MM.1S (cell line): ENCODE results near the gene TMCO6.

ENCODE experiments used
- DNase-seq: peaks from one replicate; pipeline ENCODE4 v3.0.0-alpha.2; 2015
- H2AFZ ChIP-seq: fragments of 300-600 bp; sonication (generic); 2 replicates; pipeline ENCODE4 v1.6.0; 2016; ENCODE audit warnings: antibody characterized with exemption, low read length
- H3F3A ChIP-seq: fragments of 300-600 bp; sonication (generic); 2 replicates; pipeline ENCODE4 v1.6.1; 2016; ENCODE audit warnings: mild to moderate bottlenecking, antibody characterized with exemption, low read length, moderate library complexity, mixed read lengths; ENCODE audit not compliant: insufficient read depth
- H3K27ac ChIP-seq: fragments of 300-600 bp; sonication (generic); 2 replicates; pipeline ENCODE4 v1.5.1; 2016; ENCODE audit warnings: mild to moderate bottlenecking, low read length
- H3K27me3 ChIP-seq: fragments of 300-600 bp; sonication (generic); replicated peaks from 2 replicates; pipeline ENCODE4 v1.6.0; 2016; ENCODE audit warnings: low read length; ENCODE audit not compliant: insufficient read depth
- H3K36me3 ChIP-seq: fragments of 300-600 bp; sonication (generic); replicated peaks from 2 replicates; pipeline ENCODE4 v1.6.1; 2016; ENCODE audit warnings: mild to moderate bottlenecking, low read length, mixed read lengths; ENCODE audit not compliant: insufficient read depth
- H3K4me1 ChIP-seq: fragments of 300-600 bp; sonication (generic); 2 replicates; pipeline ENCODE4 v1.6.1; 2016; ENCODE audit warnings: low read length, mixed read lengths
- H3K4me2 ChIP-seq: fragments of 300-600 bp; sonication (generic); 2 replicates; pipeline ENCODE4 v1.6.0; 2016; ENCODE audit warnings: low read depth, low read length
- H3K4me3 ChIP-seq: fragments of 300-600 bp; sonication (generic); 2 replicates; pipeline ENCODE4 v1.5.1; 2016; ENCODE audit warnings: low read length, mixed read lengths
- H3K79me2 ChIP-seq: fragments of 300-600 bp; sonication (generic); 2 replicates; pipeline ENCODE4 v1.6.1; 2016; ENCODE audit warnings: mixed run types, low read length, mixed read lengths
- H3K9ac ChIP-seq: fragments of 300-600 bp; sonication (generic); 2 replicates; pipeline ENCODE4 v1.6.1; 2016; ENCODE audit warnings: low read length, mixed read lengths
- H3K9me2 ChIP-seq: fragments of 300-600 bp; sonication (generic); replicated peaks from 2 replicates; pipeline ENCODE4 v1.6.1; 2016; ENCODE audit warnings: mild to moderate bottlenecking, low read length, mixed read lengths; ENCODE audit not compliant: insufficient read depth
- H3K9me3 ChIP-seq: fragments of 300-600 bp; sonication (generic); replicated peaks from 2 replicates; pipeline ENCODE4 v1.6.1; 2016; ENCODE audit warnings: mild to moderate bottlenecking, low read length, mixed read lengths; ENCODE audit not compliant: insufficient read depth
- H4K20me1 ChIP-seq: fragments of 300-600 bp; sonication (generic); 2 replicates; pipeline ENCODE4 v1.6.1; 2016; ENCODE audit warnings: mild to moderate bottlenecking, low read length, moderate library complexity, mixed read lengths; ENCODE audit not compliant: insufficient read depth
- CTCF ChIP-seq: fragments of 300-600 bp; sonication (generic); IDR thresholded peaks from 2 replicates; pipeline ENCODE4 v1.5.1; 2016; ENCODE audit warnings: antibody characterized with exemption, low read length, mixed read lengths
- EZH2 ChIP-seq: fragments of 300-600 bp; sonication (generic); optimal IDR thresholded peaks from 2 replicates; pipeline ENCODE3; 2017; ENCODE audit warnings: low read depth, mild to moderate bottlenecking, antibody characterized with exemption, low read length, mixed read lengths
- EZH2phosphoT487 ChIP-seq: fragments of 300-600 bp; sonication (generic); IDR thresholded peaks from 2 replicates; pipeline ENCODE4 v1.6.1; 2018; ENCODE audit warnings: antibody characterized with exemption, low read length

The TMCO6 gene

GRCh38 chr5:140608722-140609121, 30.5 kb upstream of the TMCO6 start:
- Histone ChIP-seq H3K79me2 (no peaks in the 10 kb centered on the region), H3K27me3 (no peaks in the 10 kb centered on the region), H3K4me1 (0 out of 2 replicates have a peak, but pooled peaks cover 4% of the 10 kb centered on the region), H3K9me3 (no peaks in the 10 kb centered on the region; the same call in 1 of the 2 replicates), H3F3A (no peaks in the 10 kb centered on the region), H3K36me3 (no peaks in the 10 kb centered on the region), H3K9me2 (no peaks in the 10 kb centered on the region), H2AFZ (no peak overlapping the region), H4K20me1 (no peaks in the 10 kb centered on the region), H3K9ac (no peak overlapping the region), H3K4me3 (no peak overlapping the region), H3K4me2 (no peak overlapping the region), H3K27ac (no peak overlapping the region)
- no peak for DNase-seq
- no peak for TF ChIP-seq EZH2
- TF ChIP-seq CTCF: no peak
- no peak for TF ChIP-seq EZH2phosphoT487

- Histone ChIP-seq H2AFZ (no peak overlapping the region), H3K27ac (no peak overlapping the region), H3K4me1 (0 out of 2 replicates have a peak, but pooled peaks cover 4% of the 10 kb centered on the region), H3K4me2 (no peak overlapping the region), H4K20me1 (no peaks in the 10 kb centered on the region), H3K9me3 (no peaks in the 10 kb centered on the region; the same call in 1 of the 2 replicates), H3K4me3 (no peak overlapping the region), H3K79me2 (no peaks in the 10 kb centered on the region), H3K36me3 (no peaks in the 10 kb centered on the region), H3K9ac (no peak overlapping the region), H3K27me3 (no peaks in the 10 kb centered on the region), H3F3A (no peaks in the 10 kb centered on the region), H3K9me2 (no peaks in the 10 kb centered on the region)
- TF ChIP-seq EZH2phosphoT487 (no peak), CTCF (no peak)
- no peak for DNase-seq
These were observed 30.1 kb upstream of the TMCO6 start for GRCh38 chr5:140609126-140609525.

DNA sequence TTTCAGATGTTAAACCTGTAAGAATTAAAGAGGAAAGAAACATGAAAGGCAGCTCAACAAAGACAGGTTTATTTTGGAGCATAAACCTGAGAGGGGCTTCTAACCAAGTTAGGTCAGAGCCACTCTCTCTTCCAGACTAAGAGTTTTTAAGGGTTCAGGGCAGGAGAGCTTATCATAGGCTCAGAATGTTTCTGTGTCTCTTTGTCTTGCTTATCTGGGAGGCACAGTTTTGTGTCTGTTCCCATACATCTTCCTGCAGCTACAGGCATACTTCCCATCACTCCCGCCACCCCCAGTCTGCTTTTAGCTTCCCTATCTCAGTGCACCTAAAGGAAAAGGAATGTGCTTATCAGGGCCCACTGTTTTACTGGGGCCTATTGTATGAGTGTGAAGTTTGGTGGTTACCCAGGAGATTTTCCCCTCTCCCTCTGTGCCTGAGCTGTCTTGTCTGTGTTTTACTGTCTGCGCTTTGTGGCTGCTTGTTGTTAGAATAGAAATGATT, 28.2 kb upstream of the TMCO6 start:
- DNase-seq: no peak
- no peak overlapping the region for H3K27ac ChIP-seq

More for the DNA sequence above, 28.2 kb upstream of the TMCO6 start:
- H3K9ac ChIP-seq: no peak overlapping the region
- H4K20me1 ChIP-seq: no peaks in the 10 kb centered on the region
- H3K79me2 ChIP-seq: no peaks in the 10 kb centered on the region
- H3K4me1 ChIP-seq: 0 out of 2 replicates have a peak, but pooled peaks cover 4% of the 10 kb centered on the region
- H3K9me3 ChIP-seq: no peaks in the 10 kb centered on the region
- H3K9me2 ChIP-seq: no peaks in the 10 kb centered on the region
- TF ChIP-seq EZH2 (no peak), CTCF (no peak), EZH2phosphoT487 (no peak)
- no peak overlapping the region for H3K4me2 ChIP-seq
- H3K36me3 ChIP-seq: no peaks in the 10 kb centered on the region
- H3K4me3 ChIP-seq: no peak overlapping the region
- no peaks in the 10 kb centered on the region for H3F3A ChIP-seq
- H2AFZ ChIP-seq: no peak overlapping the region
- H3K27me3 ChIP-seq: no peaks in the 10 kb centered on the region
